SW480 (cell line): ENCODE measurements around the gene CDKN2AIP.
"Not testable (repeated sequence)": the region's sequence is repeated elsewhere in the genome, so short reads cannot be mapped to it uniquely, and the experiment has no call there.

Experiments used
- DNase-seq: peaks from one replicate; pipeline ENCODE4 v3.0.0-alpha.2; 2016; ENCODE audit warnings: low spot score

The CDKN2AIP gene

GRCh38 chr4:183449193-183449882 is 4.9 kb downstream of the CDKN2AIP start:
- DNase-seq, result no peak

GRCh38 chr4:183450108-183450507 is 5.7 kb downstream of the CDKN2AIP start:
- DNase-seq, result no peak

GRCh38 chr4:183455431-183456195 is 11.2 kb downstream of the CDKN2AIP start:
- DNase-seq, result no peak

GRCh38 chr4:183458005-183458404 is 13.6 kb downstream of the CDKN2AIP start:
- DNase-seq, result no peak

- DNase-seq, result not testable (repeated sequence)
Observed at GRCh38 chr4:183463903-183464619, 19.6 kb downstream of the CDKN2AIP start.

- not testable (repeated sequence) for DNase-seq
Observed at GRCh38 chr4:183465879-183466278, 21.4 kb downstream of the CDKN2AIP start.

- DNase-seq, result no peak
Observed at GRCh38 chr4:183467246-183467645, 22.8 kb downstream of the CDKN2AIP start.

- DNase-seq, result no peak
Observed at GRCh38 chr4:183468210-183469095, 24.0 kb downstream of the CDKN2AIP start.

GRCh38 chr4:183469285-183469684 is 24.8 kb downstream of the CDKN2AIP start:
- no peak for DNase-seq

- peak; percentile 13 for DNase-seq
Observed at GRCh38 chr4:183469936-183470335, 25.5 kb downstream of the CDKN2AIP start.

- no peak for DNase-seq
Observed at GRCh38 chr4:183470821-183471220, 26.4 kb downstream of the CDKN2AIP start.

GRCh38 chr4:183471946-183472708 is 27.7 kb downstream of the CDKN2AIP start:
- peak; percentile 52 for DNase-seq

- no peak for DNase-seq
Observed at GRCh38 chr4:183478123-183478522, 33.7 kb downstream of the CDKN2AIP start.

- DNase-seq, result no peak
Observed at GRCh38 chr4:183478926-183479325, 34.5 kb downstream of the CDKN2AIP start.

GRCh38 chr4:183482515-183483095 is 38.2 kb downstream of the CDKN2AIP start:
- not testable (repeated sequence) for DNase-seq

GRCh38 chr4:183483997-183484396 is 39.6 kb downstream of the CDKN2AIP start:
- no peak for DNase-seq

- DNase-seq, result no peak
Observed at GRCh38 chr4:183485411-183486160, 41.1 kb downstream of the CDKN2AIP start.

- no peak for DNase-seq
Observed at GRCh38 chr4:183492791-183493222, 48.4 kb downstream of the CDKN2AIP start.

- no peak for DNase-seq
Observed at GRCh38 chr4:183493246-183493645, 48.8 kb downstream of the CDKN2AIP start.

- DNase-seq, result no peak
Observed at GRCh38 chr4:183495184-183495583, 50.7 kb downstream of the CDKN2AIP start.
